ENCODE measurements around the gene RALBP1. TPM values are rescaled to one million over a fixed set of nuclear protein-coding genes. Genes with fewer than 3 reads are reported as not detected.

RALBP1 gene
- total RNA-seq, 2 donors from 2014 or later, result 58.2 to 64.8 TPM

GRCh38 chr18:9559253-9559652, 83.9 kb downstream of the RALBP1 start:
- no peaks in the 10 kb centered on the region for H3K9me3 ChIP-seq
- intact Hi-C loops (cut with DNase I), result no loop called here
- H3K27ac ChIP-seq, result no peak overlapping the region
- no peaks in the 10 kb centered on the region for H3K27me3 ChIP-seq (replicated peaks; ENCODE audit: insufficient read depth)
- H3K4me1 ChIP-seq (replicated peaks), result no peaks in the 10 kb centered on the region
- peaks cover 0 to 3% of the 10 kb centered on the region in 2 donors for H3K36me3 ChIP-seq
- no peak overlapping the region for H3K4me3 ChIP-seq
- no peak for TF ChIP-seq POLR2AphosphoS5 (IDR thresholded peaks at IDR 0.05)
- no peak for TF ChIP-seq CTCF (IDR thresholded peaks at IDR 0.05)
- no peak for TF ChIP-seq POLR2A (IDR thresholded peaks at IDR 0.05)
- 72% methylated on average over 6 of the region's 6 CpGs for WGBS
- no peak for DNase-seq (ENCODE audit: low spot score)

DNA sequence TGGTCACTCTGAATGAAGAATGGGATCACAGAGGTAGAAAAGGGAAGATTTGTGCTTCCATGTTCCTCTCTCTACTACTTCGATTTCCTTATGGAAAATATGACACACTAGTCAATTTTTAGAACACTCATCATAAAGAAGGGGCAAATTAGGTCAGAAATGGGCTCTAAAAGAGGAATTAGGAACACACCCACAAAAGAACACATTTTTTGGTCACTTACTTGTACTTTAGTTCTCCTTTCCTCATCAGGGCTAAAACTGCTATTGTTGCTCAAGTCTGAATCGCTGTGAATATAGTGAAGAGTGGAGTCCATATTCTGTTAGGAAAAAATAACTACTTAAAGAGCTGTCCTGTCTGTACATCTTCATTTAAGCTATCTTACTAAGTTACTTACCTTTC, 86.4 kb downstream of the RALBP1 start:
- H3K4me1 ChIP-seq (replicated peaks), result no peaks in the 10 kb centered on the region
- H3K27ac ChIP-seq, result no peak overlapping the region
- 89% methylated on average over 2 of the region's 2 CpGs for WGBS
- no peak overlapping the region for H3K4me3 ChIP-seq
- TF ChIP-seq CTCF (IDR thresholded peaks at IDR 0.05) (no peak), POLR2A (IDR thresholded peaks at IDR 0.05) (no peak), POLR2AphosphoS5 (IDR thresholded peaks at IDR 0.05) (no peak)
- intact Hi-C loops (cut with DNase I), result no loop called here
- H3K9me3 ChIP-seq, result no peaks in the 10 kb centered on the region
- H3K36me3 ChIP-seq, result peaks cover 0 to 3% of the 10 kb centered on the region in 2 donors
- no peak for DNase-seq (ENCODE audit: low spot score)
- no peaks in the 10 kb centered on the region for H3K27me3 ChIP-seq (replicated peaks; ENCODE audit: insufficient read depth)

DNA sequence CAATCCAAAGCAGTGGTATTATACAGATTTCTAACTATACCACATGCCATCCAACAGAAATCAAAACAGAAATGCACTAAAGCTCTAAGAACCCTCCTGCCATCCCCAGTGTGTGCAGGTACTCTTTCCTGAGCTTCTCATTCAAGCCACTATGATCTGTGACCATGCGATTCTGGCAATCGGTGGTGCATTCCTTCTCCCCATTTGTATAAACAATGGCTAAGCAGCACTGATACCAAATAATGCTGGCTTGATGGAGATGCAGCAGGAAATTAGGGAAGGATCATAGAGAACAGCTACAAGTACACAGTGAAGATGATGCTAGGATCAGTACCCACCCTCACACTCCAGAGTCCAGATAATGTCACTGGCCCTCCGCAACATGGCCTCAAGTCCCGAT, 87.3 kb downstream of the RALBP1 start:
- Histone ChIP-seq H3K27ac (no peak overlapping the region), H3K9me3 (no peaks in the 10 kb centered on the region), H3K36me3 (peaks cover 0 to 3% of the 10 kb centered on the region in 2 donors), H3K4me3 (no peak overlapping the region), H3K27me3 (replicated peaks; ENCODE audit: insufficient read depth) (no peaks in the 10 kb centered on the region), H3K4me1 (replicated peaks) (no peaks in the 10 kb centered on the region)
- TF ChIP-seq POLR2A (IDR thresholded peaks at IDR 0.05), result no peak
- TF ChIP-seq POLR2AphosphoS5 (IDR thresholded peaks at IDR 0.05), result no peak
- no peak for TF ChIP-seq CTCF (IDR thresholded peaks at IDR 0.05)
- intact Hi-C loops (cut with DNase I), result no loop called here
- DNase-seq (ENCODE audit: low spot score), result no peak
- WGBS, result 84% methylated on average over 4 of the region's 4 CpGs

GRCh38 chr18:9563331-9563730, 88.0 kb downstream of the RALBP1 start:
- TF ChIP-seq CTCF (IDR thresholded peaks at IDR 0.05) (no peak), POLR2A (IDR thresholded peaks at IDR 0.05) (no peak), POLR2AphosphoS5 (IDR thresholded peaks at IDR 0.05) (no peak)
- no peak overlapping the region for H3K4me3 ChIP-seq
- intact Hi-C loops (cut with DNase I), result no loop called here
- H3K4me1 ChIP-seq (replicated peaks), result no peaks in the 10 kb centered on the region
- H3K36me3 ChIP-seq, result peaks cover 0 to 3% of the 10 kb centered on the region in 2 donors
- H3K27ac ChIP-seq, result no peak overlapping the region
- no peak for DNase-seq (ENCODE audit: low spot score)
- no peaks in the 10 kb centered on the region for H3K9me3 ChIP-seq
- no peaks in the 10 kb centered on the region for H3K27me3 ChIP-seq (replicated peaks; ENCODE audit: insufficient read depth)
- 90% methylated on average over 4 of the region's 4 CpGs for WGBS

DNA sequence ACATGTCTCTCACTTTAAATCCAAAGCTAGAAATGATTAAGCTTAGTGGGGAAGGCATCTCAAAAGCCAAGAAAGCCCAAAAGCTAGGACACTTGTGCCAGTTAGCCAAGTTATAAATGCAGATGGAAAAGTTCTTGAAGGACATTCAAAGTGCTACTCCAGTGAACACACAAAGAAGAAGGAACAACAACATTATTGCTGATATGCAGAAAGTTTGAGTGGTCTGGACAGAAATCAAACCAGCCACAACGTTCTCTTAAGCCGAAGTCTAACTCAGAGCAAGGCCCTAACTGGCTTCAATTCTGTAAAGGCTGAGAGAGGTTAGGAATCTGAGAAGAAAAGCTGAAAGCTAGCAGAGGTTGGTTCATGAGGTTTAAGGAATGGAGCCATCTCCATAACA, 90.1 kb downstream of the RALBP1 start:
- no peak overlapping the region for H3K27ac ChIP-seq
- intact Hi-C loops (cut with DNase I), result no loop called here
- H3K4me3 ChIP-seq, result no peak overlapping the region
- no peaks in the 10 kb centered on the region for H3K9me3 ChIP-seq
- no peaks in the 10 kb centered on the region for H3K4me1 ChIP-seq (replicated peaks)
- no peaks in the 10 kb centered on the region for H3K27me3 ChIP-seq (replicated peaks; ENCODE audit: insufficient read depth)
- no peak for DNase-seq (ENCODE audit: low spot score)
- H3K36me3 ChIP-seq, result peaks cover 0 to 3% of the 10 kb centered on the region in 2 donors
- TF ChIP-seq POLR2A (IDR thresholded peaks at IDR 0.05) (no peak), POLR2AphosphoS5 (IDR thresholded peaks at IDR 0.05) (no peak), CTCF (IDR thresholded peaks at IDR 0.05) (no peak)
- WGBS, result 82% methylated on average over 2 of the region's 2 CpGs
